Colonic mucosa (tissue), 4 donors: Measurements from ENCODE around the gene SUSD3. TPM values are rescaled to one million over a fixed set of nuclear protein-coding genes. Genes with fewer than 3 reads are reported as not detected.

Source experiments
- DNase-seq: peaks from one replicate; pipeline ENCODE4 v3.0.0-alpha.2; 2020
- H3K27ac ChIP-seq: fragments of 200-600 bp; one replicate; pipeline ENCODE4 v1.8.0; 2021
- H3K27me3 ChIP-seq: fragments of 200-600 bp; one replicate; pipeline ENCODE4 v1.8.0; 2021
- H3K36me3 ChIP-seq: fragments of 200-600 bp; one replicate; pipeline ENCODE4 v1.8.0; 2021
- H3K4me1 ChIP-seq: fragments of 200-600 bp; one replicate; pipeline ENCODE4 v1.8.0; 2021; ENCODE audit warnings: mild to moderate bottlenecking
- H3K4me3 ChIP-seq: fragments of 200-600 bp; one replicate; pipeline ENCODE4 v1.8.0; 2021
- H3K9ac ChIP-seq, 2 donors: one replicate each; pipeline ENCODE4 v1.7.0; 2013; ENCODE audit warnings: control low read depth in 2 of 2, low read depth in 2 of 2, low read length in 2 of 2
- H3K9me3 ChIP-seq: fragments of 200-600 bp; one replicate; pipeline ENCODE4 v1.8.0; 2021
- intact Hi-C: fragments of 100-400 bp; cut with DNase I; formaldehyde crosslinking; loops from one replicate; pipeline ENCODE4 v1.14.1; 2022
- total RNA-seq, 2 donors: library from RNA; stranded (reverse); fragmentation: NEBNext Ultra II Directional in 1 of 2; extraction: Animal tissue kit (Norgen Biotek cat#: 25700) in 1 of 2; gene quantifications; one replicate each; pipeline ENCODE4 v1.2.1, GENCODE V29; 2021
- TF ChIP-seq, protein P1 (sequence below): fragments of 200-600 bp; IDR thresholded peaks from one replicate; pipeline ENCODE4 v1.8.0; 2022; ENCODE audit warnings: antibody characterized with exemption, mild to moderate bottlenecking
- donor health status: healthy.
- donor health status: DM: no; HTN: no; CAD: no.
- donor health status: DM: no; HTN: no; CAD: no.

Gene SUSD3
- total RNA-seq, 2 donors from 2014 or later: 1.6 to 2.2 TPM

- Histone ChIP-seq H3K4me1 (no peaks in the 10 kb centered on the region), H3K4me3 (no peak overlapping the region), H3K9me3 (no peaks in the 10 kb centered on the region), H3K27ac (no peak overlapping the region), H3K36me3 (no peaks in the 10 kb centered on the region), H3K9ac (peak overlapping the region in 1 of 2 donors; percentile 5), H3K27me3 (no peaks in the 10 kb centered on the region)
- intact Hi-C loops: no loop called here
- no peak for DNase-seq
- TF ChIP-seq, protein P1, sequence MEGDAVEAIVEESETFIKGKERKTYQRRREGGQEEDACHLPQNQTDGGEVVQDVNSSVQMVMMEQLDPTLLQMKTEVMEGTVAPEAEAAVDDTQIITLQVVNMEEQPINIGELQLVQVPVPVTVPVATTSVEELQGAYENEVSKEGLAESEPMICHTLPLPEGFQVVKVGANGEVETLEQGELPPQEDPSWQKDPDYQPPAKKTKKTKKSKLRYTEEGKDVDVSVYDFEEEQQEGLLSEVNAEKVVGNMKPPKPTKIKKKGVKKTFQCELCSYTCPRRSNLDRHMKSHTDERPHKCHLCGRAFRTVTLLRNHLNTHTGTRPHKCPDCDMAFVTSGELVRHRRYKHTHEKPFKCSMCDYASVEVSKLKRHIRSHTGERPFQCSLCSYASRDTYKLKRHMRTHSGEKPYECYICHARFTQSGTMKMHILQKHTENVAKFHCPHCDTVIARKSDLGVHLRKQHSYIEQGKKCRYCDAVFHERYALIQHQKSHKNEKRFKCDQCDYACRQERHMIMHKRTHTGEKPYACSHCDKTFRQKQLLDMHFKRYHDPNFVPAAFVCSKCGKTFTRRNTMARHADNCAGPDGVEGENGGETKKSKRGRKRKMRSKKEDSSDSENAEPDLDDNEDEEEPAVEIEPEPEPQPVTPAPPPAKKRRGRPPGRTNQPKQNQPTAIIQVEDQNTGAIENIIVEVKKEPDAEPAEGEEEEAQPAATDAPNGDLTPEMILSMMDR: no peak
Measured at GRCh38 chr9:93111371-93112115, 53.0 kb downstream of the SUSD3 start.

DNA sequence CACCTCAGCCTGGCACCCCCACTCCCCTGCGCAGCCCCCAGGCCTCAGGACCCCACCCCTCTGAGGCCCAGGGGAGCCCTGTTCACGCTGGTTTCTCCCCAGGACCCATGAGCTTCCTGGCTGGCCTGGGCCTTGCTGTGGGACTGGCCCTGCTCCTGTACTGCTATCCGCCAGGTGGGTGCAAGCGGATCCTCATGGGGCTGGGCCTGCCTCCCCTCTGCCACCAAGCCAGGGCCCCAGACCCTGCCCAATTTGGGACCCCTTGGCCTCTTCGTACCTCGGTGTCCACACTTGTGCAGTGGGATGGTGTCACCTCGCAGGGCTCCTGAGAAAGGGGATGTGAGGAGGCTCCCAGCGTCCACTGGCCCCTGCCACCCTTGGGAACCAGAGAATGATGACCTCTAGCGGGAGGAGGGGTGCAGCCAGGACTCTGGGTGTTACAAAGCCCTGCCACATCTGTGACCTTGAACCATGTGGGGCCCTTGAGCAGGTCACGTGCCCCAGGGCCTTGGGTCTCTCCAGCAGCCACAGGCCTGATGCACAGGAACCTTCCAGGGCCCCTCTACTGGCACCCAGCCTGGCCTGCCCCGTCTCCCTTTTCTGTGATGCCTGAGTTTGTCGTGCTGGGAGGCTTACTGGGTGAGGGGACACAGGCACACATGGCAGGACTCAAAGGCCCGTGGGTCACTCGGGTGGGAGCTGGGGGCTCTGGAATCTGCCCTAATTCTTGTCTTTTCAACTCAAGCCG lies 53.8 kb downstream of the SUSD3 start:
- H3K9ac ChIP-seq: no peak overlapping the region
- H3K27ac ChIP-seq: no peak overlapping the region
- H3K9me3 ChIP-seq: no peaks in the 10 kb centered on the region
- H3K27me3 ChIP-seq: no peaks in the 10 kb centered on the region
- TF ChIP-seq, protein P1: no peak
- intact Hi-C loops: no loop called here
- H3K36me3 ChIP-seq: no peaks in the 10 kb centered on the region
- no peaks in the 10 kb centered on the region for H3K4me1 ChIP-seq
- no peak for DNase-seq
- no peak overlapping the region for H3K4me3 ChIP-seq

- Histone ChIP-seq H3K4me3 (no peak overlapping the region), H3K4me1 (no peaks in the 10 kb centered on the region), H3K9me3 (no peaks in the 10 kb centered on the region), H3K27ac (no peak overlapping the region), H3K36me3 (no peaks in the 10 kb centered on the region), H3K9ac (no peak overlapping the region), H3K27me3 (no peaks in the 10 kb centered on the region)
- TF ChIP-seq, protein P1: no peak
- DNase-seq: no peak
- intact Hi-C loops: no loop called here
Measured at GRCh38 chr9:93112864-93113389, 54.4 kb downstream of the SUSD3 start.

DNA sequence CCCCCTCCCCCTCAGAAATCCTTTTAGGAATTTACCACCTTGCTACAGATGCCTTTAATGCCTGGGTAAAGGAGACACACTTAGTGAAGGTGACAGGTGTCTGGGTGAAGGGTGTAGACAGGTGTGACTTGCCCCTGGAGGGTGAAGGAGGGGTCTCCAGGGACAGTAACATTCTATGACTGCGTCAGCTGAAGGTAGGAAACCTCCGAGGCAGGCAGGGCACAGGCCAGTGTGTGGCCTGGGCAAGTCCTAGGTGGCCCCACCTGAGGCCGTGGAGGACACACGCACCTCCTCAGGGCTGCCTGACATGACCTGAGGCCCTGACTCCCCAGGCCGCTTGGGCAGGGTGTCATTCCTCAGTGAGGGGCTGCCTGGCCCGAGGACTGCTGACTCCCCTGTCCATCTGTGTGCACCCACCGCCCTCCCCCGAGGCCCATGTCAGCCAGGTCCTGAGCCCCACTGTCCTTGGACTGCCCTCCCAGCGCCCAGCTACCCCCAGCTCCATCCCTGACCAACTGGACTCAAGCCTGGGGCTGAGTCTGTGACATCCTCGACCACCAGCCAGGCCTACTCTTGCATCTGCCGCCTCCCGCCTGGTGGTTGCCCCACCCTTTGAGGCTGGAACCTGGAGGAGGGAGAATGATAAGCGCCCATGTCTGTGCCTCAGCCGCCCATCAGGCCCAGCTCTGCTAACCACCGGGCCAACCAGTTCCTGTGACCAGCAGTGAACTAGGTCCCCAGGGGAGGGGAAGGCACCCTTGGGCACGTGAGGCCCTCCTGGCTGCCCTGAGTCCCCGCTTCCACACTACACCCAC lies 55.9 kb downstream of the SUSD3 start:
- Histone ChIP-seq H3K9ac (no peak overlapping the region), H3K27ac (no peak overlapping the region), H3K9me3 (no peaks in the 10 kb centered on the region), H3K4me1 (no peaks in the 10 kb centered on the region), H3K4me3 (no peak overlapping the region), H3K36me3 (no peaks in the 10 kb centered on the region), H3K27me3 (no peaks in the 10 kb centered on the region)
- intact Hi-C loops: no loop called here
- TF ChIP-seq, protein P1: no peak
- DNase-seq: no peak

GRCh38 chr9:93114984-93115335 lies 56.5 kb downstream of the SUSD3 start:
- H3K4me3 ChIP-seq: no peak overlapping the region
- no peak for DNase-seq
- no peaks in the 10 kb centered on the region for H3K27me3 ChIP-seq
- H3K27ac ChIP-seq: no peak overlapping the region
- H3K4me1 ChIP-seq: no peaks in the 10 kb centered on the region
- no peaks in the 10 kb centered on the region for H3K36me3 ChIP-seq
- H3K9me3 ChIP-seq: no peaks in the 10 kb centered on the region
- intact Hi-C loops: no loop called here
- TF ChIP-seq, protein P1: no peak
- H3K9ac ChIP-seq: no peak overlapping the region
